ENCODE measurements around the gene TMEM132D.

Gene TMEM132D

DNA sequence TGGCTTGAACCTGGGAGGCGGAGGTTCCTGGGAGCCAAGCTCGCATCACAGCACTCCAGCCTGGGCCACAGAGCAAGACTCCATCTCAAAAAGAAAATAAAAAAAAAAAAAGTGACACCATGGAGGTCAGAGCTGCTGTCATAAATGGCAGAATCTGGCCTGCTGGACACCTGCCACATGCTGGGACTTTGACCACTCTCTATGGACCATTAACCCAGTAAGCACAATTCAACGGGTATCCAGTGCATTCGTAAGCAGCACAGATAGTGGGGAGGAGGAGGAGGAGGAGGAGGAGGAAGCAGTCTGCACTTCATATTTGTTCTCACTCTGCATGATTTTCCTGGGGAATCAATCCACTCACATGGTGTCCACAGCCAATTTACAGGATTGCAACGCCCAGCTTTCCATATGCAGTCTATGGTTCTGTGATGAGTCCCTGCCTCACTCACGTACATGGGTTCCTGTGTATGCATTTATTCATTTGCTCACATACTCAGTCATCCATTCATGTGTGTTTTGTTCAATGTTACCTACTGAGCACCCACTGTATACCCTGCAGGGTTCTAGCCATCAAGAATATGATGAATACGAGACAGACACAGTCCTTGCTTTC, 723.8 kb downstream of the TMEM132D start:
- DNase-seq (ENCODE audit: low spot score) = no peak

DNA sequence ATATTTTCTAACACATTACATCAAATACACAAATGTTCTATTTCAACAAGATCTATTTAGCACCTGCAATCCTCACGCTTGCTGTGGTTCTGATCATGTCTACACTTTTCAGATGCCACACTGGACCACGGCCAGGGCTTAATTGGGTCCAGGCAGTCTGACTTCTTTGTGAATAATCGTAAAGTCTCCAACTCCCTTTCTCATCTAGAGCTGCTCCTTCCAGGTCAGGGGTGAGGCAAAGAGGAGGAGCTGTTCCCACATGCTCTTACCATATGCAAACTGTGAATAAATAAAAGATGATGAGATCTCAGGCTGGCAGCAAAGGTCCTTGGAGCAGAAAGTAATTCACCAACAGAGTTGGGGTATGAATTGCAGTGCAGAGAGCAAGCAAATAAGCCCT, 733.9 kb downstream of the TMEM132D start:
- no peak for DNase-seq (ENCODE audit: low spot score)

DNA sequence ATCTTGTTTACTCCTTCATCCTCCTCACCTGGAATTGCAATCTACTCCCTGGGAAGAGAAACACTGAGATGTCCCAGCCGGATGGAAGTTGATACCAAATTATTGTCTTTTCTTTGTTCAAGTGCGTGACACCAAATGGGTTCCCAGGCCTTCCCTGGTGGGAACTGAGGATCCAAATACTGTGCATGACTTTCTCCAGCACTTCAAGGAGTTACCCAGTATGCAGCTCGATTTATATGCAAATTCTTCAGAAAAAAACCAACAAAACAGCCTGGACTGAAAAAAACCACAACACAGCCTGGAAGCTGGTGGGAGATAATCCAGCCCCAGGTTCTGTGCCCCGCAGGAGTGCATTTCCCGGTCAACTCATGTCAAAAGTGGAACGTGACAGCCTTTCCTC, 740.0 kb downstream of the TMEM132D start:
- no peak for DNase-seq (ENCODE audit: low spot score)

- DNase-seq (ENCODE audit: low spot score) = no peak
Observed at GRCh38 chr12:129163461-129163860, 740.4 kb downstream of the TMEM132D start.

DNA sequence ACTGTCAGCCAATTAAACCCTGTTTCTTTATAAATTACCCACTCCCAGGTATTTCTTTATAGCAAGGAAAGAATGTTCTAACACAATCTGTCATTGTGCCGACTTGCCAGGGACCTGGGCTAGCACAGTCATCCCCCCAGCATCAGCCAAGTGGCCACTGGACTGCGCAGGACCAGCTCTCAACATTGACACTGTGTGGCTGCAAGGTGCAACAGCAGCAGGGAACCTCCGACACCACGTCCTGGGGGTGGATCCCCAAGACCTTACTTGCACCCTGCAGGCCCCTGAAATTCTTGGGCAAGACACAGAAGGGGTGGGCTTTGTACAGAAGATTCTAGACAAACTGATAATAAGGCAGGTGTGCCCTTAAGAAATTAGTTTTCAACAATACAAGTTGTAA, 741.0 kb downstream of the TMEM132D start:
- DNase-seq (ENCODE audit: low spot score) = no peak

DNA sequence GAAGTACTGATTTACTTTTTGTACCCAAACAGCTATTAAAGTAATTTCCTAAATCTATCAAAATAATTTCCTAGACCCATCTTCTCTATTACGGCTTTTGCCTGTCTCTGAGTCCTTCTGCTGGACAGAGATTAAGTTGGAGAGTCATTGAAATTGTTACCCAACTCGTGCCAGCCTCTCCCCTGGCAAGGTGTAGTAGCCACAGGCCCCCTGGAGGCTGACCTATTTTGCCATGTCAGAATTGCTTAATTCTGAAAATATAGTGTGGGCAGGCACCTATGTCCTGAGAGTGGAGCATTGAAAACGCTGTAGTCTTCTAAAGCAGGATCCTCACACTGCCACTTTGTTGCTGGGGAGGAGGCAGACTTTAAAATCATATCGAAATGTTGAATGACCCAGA, 742.3 kb downstream of the TMEM132D start:
- DNase-seq (ENCODE audit: low spot score) = no peak

DNA sequence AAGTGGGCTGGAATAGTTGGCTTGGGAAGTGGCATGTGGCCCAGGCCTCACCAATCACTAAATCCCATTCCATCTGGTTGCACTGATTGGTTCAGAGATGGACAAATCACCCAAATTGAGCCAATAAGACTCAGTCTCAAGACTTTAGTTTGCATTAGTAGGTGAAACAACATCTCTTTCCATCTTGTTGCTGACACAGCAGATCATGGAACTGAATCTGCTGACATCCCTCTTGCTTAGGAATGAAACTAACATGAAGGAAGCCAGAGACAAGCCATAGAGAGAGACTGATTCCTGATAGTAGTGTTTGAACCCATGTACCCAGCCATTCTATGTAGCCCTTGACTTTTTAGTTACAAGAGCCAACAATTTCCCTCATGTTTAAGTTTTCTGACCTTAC, 743.5 kb downstream of the TMEM132D start:
- no peak for DNase-seq (ENCODE audit: low spot score)

DNA sequence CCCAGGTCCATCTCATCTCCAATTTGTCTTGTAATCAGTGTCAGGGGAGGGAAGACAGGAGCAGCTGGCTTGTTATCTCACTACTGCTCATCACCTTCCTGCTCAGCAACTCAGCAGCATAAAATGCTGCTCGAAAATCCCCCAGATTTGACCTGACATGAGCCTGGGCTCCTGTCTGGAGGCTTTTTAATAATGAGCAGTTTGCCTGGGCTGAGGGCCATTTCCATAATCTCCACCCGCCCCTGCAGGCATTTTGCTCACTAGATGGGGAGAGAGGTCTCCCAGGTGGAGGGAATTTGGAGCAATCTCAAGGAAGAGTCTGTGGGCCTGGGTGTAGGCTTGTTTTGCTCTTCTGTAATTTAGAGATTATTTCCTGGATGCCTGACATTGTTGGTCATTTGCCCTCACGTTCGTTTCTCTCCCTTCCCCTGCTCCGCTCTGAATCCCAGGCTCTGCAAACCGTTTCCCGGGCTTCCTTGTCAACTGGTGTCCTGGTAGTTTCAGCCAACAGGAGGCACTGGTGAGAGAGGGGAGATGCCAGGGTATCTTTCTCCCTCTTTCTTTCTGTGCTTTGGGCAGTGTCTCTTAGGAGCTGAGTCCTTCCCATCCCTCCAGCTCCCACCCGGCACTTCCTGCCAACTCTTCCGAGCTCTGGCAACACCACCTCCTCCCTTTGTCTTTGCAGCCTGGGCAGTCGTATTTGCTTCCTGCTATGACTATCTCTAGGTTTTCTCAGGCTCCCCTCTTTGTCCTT, 751.3 kb downstream of the TMEM132D start:
- no peak for DNase-seq (ENCODE audit: low spot score)

DNA sequence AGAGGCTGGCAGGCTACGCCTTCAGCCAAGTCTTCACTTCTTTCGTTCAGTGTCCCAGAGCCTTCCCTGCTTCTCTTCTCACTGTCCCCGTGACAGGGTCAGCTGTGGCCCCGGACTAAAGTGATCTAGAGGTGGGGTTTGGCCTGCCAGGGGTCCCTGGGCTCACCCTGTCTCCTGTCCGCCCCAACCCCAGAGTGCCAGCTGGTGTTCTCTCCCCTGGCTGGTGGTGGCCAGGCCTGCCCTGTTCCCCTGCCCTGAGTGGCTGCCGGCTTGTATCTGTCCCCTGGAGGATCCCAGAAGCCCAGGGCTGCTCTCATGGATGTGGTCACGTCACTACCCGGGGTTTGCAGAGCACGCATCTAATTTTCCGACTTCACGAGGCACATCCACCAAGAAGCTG, 753.1 kb downstream of the TMEM132D start:
- DNase-seq (ENCODE audit: low spot score) = no peak

DNA sequence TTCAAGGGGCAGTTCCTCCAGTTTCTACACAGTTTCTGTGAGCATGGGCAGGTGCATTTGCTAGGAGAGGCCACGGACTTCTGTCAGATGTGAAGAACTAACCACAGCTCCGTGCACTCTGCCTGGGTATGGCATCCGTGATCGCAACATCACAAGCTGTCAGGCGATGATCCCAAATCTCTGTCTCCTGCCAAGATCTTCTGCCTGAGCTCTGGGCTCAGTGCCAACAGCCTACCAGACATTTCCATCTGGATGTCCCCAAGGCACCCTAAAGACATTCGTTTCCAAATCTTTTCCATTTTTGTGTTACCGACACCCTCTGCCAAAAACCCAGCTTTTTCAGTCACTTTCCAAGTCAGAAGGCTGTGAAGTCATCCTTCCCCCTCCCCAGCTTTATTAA, 758.4 kb downstream of the TMEM132D start:
- no peak for DNase-seq (ENCODE audit: low spot score)

DNA sequence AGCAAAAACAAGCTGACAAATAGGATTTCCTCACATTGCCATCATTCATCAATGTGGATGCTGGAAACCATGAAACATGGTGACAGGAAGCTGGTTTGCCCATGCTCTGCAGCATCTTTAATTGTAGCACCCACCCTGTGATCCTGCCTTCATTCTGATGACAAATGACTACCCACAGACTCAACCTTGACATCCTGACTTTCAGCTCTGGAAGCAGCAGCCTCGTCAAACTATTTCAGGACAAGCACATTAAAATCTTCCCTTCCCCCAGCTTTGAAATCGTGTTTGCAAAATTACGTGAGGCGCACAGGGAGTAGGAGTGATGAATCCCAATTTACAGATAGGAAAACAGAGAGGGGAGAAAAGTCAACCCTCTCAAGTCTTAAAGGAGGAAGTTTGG, 765.0 kb downstream of the TMEM132D start:
- no peak for DNase-seq (ENCODE audit: low spot score)

- no peak for DNase-seq (ENCODE audit: low spot score)
Observed at GRCh38 chr12:129136694-129137325, 767.0 kb downstream of the TMEM132D start.

DNA sequence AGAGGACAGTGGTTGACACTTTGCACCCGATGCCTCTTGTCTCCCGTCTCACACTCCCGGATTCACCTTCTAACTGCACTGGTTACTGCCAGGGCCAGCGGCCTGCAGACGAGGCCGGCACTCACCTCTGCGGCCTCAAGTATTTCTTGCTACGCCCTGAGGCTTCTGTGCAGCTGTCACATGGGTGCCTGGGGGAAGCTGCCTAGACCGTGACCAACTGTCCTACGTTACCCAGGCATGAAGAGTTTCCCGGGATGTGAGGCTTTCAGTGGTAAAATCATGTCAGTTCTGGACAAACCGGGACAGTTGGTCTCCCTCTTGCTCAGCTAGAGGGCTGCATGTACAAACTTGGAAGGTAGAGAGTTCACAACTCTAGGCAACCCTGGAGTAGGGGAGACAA, 776.1 kb downstream of the TMEM132D start:
- DNase-seq (ENCODE audit: low spot score) = no peak

DNA sequence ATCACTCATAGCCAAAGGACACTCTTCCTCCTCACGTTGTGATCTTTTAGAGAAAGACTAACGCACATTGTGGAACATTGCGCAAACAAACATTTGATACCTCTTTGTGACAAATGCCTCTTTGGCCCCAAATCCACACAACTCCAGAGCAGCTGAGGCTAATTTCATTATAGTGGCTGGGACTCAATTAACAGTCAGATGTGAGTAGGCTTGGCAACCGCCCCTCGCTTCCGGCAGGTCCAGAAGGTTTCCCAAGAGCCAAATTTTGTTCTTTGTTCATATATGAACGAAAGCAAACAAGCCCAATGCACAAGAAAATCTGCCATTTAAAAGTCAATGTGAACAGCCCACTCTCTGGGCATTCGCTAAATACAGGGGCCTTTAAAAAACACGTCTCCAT, 776.6 kb downstream of the TMEM132D start:
- no peak for DNase-seq (ENCODE audit: low spot score)

- DNase-seq (ENCODE audit: low spot score) = no peak
Observed at GRCh38 chr12:129119537-129119936, 784.3 kb downstream of the TMEM132D start.

- DNase-seq (ENCODE audit: low spot score) = no peak
Observed at GRCh38 chr12:129115558-129115957, 788.3 kb downstream of the TMEM132D start.

DNA sequence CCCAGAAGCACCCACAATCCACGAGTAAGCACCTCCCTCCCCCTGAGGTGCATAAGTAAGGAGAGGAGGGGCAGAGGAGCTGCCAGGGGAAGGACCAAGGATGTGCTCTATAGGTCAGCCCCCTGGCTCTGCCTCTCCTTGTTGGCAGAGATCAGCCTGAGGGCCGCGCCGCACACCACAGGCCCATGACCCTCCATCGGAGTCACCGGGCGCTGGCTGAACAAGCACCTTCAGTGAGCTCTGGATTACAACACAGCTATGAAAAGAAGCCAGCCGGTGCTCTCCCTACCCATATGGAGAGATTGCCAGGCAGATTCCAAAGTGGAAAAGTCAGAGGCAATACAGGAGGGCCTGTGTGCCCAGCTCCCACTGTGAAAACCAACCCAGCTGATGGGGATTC, 793.2 kb downstream of the TMEM132D start:
- DNase-seq (ENCODE audit: low spot score) = no peak

DNA sequence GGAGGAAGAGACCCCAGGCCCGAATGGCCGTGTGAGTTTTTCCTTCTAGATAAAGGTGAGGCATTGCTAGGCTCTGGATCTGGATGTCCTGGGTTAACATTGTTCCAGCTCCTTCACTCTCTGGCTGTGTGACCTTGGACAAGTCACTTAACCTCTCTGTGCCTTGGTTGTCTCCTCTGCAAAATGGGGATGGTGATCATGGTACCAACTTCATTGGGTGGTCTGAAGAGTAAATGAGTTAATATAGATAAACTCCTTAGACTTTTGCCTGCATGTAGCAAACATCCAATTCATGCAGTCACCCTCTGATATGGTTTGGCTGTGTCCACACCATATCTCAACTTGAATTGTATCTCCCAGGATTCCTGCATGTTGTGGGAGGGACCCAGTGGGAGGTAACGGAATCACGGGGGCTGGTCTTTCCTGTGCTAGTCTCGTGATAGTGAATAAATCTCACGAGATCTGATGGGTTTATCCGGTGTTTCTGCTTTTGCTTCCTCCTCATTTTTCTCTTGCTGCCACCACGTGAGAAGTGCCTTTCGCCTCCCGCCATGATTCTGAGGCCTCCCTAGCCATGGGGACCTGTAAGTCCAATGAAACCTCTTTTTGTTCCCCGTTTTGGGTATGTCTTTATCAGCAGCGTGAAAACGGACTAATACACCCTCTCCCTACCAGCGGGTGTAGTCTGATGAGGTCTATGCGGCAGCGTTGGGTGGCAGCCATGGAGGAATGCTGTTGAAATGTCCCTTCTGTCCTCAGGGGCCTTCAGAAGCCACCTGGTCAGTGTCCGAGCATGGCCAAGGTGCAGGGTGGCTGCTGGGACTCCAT, 794.4 kb downstream of the TMEM132D start:
- no peak for DNase-seq (ENCODE audit: low spot score)

- DNase-seq (ENCODE audit: low spot score) = no peak
Observed at GRCh38 chr12:129106772-129107171, 797.1 kb downstream of the TMEM132D start.

GRCh38 chr12:129103231-129103630, 800.6 kb downstream of the TMEM132D start:
- DNase-seq (ENCODE audit: low spot score) = no peak

DNA sequence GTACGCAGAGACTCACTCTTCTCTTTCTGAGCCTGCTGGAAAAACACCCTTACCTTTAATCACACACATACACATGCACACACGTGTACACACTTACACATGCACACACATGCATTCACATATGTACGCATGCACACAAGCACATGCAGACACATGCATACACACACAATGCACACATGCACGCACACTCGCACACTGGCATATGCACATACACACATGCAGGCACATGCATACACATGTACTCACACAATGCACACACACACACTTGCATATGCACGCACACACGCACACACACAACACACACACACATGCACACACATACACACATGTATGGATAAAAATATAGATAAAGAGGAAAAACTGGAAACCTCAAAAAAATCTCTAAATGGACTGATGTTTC, 801.6 kb downstream of the TMEM132D start:
- no peak for DNase-seq (ENCODE audit: low spot score)

GRCh38 chr12:129101816-129102215, 802.0 kb downstream of the TMEM132D start:
- no peak for DNase-seq (ENCODE audit: low spot score)

- no peak for DNase-seq (ENCODE audit: low spot score)
Observed at GRCh38 chr12:129101404-129101803, 802.4 kb downstream of the TMEM132D start.
